ENCODE measurements around the gene TMC4.

GRCh38 chr19:54206030-54206830, 33.3 kb upstream of the TMC4 start:
- TF ChIP-seq ZBTB33 (IDR thresholded peaks at IDR 0.05; ENCODE audit: borderline replicate concordance, low read depth) (no peak), RCOR1 (IDR thresholded peaks at IDR 0.05; ENCODE audit: low read length) (no peak), CTCF (IDR thresholded peaks at IDR 0.05) (no peak), MAX (IDR thresholded peaks at IDR 0.05; ENCODE audit: low read depth) (no peak), USF1 (IDR thresholded peaks at IDR 0.05; ENCODE audit: borderline replicate concordance, low read depth) (no peak), TCF12 (IDR thresholded peaks at IDR 0.05) (no peak)

Data from SK-N-SH (cell line).